Islet precursor cell (in vitro differentiated cells): ENCODE data around the gene FUNDC2.
A peak's percentile ranks its signal among the peaks of the same experiment; 100 is the strongest.

Experiments
- DNase-seq: peaks from one replicate; pipeline ENCODE4 v3.0.0-alpha.2; 2018

The FUNDC2 gene

DNA sequence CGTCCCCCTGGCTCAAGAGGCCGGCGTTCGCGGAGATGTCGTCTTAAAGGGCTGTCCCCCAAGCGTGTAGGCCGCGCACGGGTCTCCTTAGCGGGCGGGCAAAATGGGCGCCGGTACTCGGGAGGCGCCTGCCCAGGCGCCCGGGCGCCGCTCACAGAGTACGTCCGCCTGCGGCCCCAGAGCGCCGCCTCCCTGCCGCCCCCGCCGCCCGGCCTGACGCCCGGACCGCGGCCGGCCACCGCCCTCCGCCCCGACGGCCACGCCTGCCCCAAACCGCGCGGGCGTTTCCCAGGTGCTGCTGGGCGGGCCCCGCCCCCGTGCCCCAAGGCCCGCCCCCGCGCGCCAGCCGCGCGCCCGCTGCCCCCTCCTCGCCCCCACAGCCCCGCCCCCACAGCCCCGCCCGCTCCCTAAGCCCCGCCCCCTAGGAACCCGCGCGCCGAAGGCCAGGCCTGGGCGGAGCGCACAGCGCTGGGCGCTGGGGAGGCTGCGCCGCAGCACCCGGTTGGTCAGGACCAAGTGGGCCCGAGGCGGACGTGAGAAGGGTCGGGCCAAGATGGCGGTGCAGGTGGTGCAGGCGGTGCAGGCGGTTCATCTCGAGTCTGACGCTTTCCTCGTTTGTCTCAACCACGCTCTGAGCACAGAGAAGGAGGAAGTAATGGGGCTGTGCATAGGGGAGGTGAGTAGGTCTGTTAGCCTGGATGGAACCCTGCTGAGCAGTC is 44.5 kb downstream of the FUNDC2 start, which contains the start of the genes BRCC3, CMC4 and MTCP1:
Gene BRCC3 (plus strand): TSS at position 534 of the 719 bp plus-strand sequence. CDS start 20 bp downstream, at position 554.
Gene CMC4 (minus strand): TSS at position 162 of the 719 bp plus-strand sequence. CDS start 7,113 bp downstream, outside the sequence.
Gene MTCP1 (minus strand): TSS at position 162 of the 719 bp plus-strand sequence. CDS start 5,126 bp downstream, outside the sequence.
- peak; percentile 90 for DNase-seq

- no peak for DNase-seq
Observed at GRCh38 chrX:155071694-155072280, 45.1 kb downstream of the FUNDC2 start.

GRCh38 chrX:155086202-155086840 is 59.7 kb downstream of the FUNDC2 start:
- peak; percentile 54 for DNase-seq

GRCh38 chrX:155086961-155087735 is 60.5 kb downstream of the FUNDC2 start:
- no peak for DNase-seq

DNA sequence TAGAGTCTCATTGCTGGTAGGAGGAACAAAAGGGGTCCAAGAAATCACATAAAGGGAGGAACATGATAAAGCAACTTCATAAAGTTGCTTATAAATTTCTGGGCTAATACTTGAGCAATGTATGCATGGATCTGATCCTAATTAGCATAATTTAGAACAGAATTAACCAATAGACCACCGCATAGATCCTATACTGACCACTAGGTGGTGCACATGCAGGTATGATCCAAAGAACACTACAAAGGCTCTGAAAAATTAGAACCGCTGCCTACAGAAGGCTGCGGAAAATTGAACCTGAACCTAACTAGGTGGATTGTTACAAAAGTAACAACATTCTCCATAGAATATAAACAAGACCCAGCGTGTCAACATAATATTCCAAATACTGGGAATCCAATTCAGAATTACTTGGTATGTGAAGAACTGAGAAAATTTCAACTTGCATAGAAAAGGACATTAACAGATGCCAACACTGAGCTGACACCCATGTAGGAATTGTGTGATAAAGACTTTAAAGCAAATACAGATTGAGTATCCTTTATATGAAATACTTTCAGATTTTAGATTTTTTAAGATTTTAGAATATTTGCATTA is 67.9 kb downstream of the FUNDC2 start:
- no peak for DNase-seq

DNA sequence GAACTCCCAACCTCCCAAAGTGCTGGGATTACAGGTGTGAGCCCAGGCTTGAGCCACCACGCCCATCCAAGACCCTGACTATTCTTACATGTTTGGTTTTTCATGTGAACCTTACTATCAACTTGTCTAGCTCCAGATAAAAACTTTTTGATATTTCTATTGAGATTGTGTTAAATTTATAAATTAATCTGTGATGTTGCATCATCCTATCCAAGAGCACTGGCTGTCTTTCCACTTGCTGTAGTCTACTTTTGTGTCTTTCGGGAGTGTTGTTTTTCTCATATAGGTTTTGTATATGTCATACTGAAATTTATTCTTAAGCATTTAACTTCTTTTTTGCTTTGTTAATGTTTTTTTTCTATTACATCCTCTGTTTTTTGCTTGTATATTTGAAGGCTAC is 79.3 kb downstream of the FUNDC2 start:
- DNase-seq, result no peak

GRCh38 chrX:155108427-155108826 is 81.8 kb downstream of the FUNDC2 start:
- DNase-seq, result no peak
